ENCODE results near the gene KIAA1191. TPM values are rescaled to one million over a fixed set of nuclear protein-coding genes. Genes with fewer than 3 reads are reported as not detected.

KIAA1191 gene
- total and polyA plus RNA-seq, 2 of the 8 experiments (the other 6 are each of a cell fraction or from before 2014, with no cell fraction given) = 86.4 to 88.0 TPM

- TF ChIP-seq CBX8 (IDR thresholded peaks at IDR 0.05; ENCODE audit: borderline replicate concordance, low read depth, low read length) (no peak), SRF (IDR thresholded peaks at IDR 0.05; ENCODE audit: low read depth, low read length) (no peak), JUND (IDR thresholded peaks at IDR 0.05; ENCODE audit: low read length) (no peak), SAP30 (IDR thresholded peaks at IDR 0.05; ENCODE audit: insufficient read depth, insufficient replicate concordance, low read length) (no peak), NANOG (IDR thresholded peaks at IDR 0.05; ENCODE audit: insufficient read depth, low read depth, low read length, poor library complexity, severe bottlenecking) (no peak)
These were observed 23.7 kb downstream of the KIAA1191 start (continued) for GRCh38 chr5:176337913-176338312.
